HG03280 (cell line): ENCODE measurements around the gene TRIM68.

ENCODE experiments used
- ATAC-seq: cut with Tn5 transposase; IDR thresholded peaks from one replicate; pipeline ENCODE4 v1.9.1; 2021; ENCODE audit warnings: mild to moderate bottlenecking, moderate library complexity; ENCODE audit not compliant: unreplicated experiment

TRIM68 gene

DNA sequence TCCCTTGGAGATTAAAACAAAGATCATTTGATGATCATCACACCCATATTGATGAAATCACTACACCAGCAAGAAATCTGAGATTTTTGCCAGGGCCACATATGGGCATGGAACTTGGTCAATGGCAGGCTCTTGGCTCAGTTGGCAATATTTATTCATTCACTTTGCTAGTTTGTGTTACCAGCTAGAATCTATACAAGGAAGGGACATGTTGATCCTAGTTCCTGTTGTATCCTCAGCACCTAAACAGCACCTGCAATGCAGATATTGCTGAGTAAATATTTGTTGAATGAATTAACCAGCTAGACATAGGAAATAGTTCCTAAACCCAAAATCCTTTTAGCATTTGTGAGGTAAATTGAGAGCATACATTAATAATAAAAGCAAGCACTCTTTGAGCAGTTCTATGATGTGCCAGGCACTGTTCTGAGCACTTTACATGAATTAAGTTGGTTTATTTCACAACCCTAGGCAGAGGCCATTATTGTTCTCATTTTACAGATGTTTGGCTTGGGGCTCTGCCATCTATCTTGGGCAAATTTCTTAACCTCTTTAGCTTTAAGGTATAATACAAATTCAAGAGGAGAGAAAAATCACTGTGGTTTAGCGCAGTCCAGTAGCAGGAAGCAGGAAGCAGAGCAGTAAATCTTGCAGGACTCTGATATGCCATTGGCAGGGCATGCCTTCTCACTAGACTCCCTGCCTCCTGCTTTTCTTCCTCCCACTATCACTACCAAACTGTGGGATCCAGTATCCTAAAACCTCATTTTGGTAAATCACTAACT lies 1.6 kb downstream of the TRIM68 start:
- no peak for ATAC-seq

DNA sequence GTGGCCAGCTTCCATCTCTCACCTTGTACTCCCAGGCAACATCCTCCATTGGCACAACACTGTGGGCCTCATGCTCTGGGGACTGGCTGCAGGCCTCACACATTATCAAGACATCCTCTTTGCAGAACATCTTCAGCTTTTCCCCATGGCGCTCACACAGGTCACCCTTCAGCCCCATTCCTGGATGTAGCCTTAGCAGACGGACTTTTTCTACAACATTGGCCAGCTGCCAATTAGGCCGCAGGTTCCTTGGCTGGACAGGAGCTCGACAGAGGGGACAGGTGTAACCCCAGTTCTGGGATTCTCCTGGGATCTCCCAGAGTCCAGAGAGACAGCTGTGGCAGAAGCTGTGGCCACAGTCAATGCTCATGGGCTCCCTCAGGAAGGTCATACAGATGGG lies 3.0 kb downstream of the TRIM68 start:
- ATAC-seq, result no peak

DNA sequence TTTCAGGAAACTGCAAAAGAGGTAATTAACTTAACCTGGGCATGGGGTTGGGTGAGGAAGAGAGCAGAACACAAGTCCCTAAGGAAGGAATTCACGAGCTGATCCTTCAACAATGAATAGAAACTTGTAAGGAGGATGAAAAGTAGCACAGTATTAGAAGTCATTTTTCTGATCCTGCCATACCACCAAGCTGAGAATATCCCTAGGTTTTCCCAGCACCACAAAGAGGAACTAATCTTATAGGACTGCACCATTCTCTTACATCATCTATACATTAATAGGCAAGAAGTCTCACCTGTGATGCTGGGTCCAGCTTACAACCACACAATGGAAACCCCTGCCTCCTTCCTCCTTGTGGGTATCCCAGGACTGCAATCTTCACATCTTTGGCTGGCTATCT lies 14.3 kb downstream of the TRIM68 start, which contains the start of gene OR52I1:
Gene OR52I1 (plus strand): TSS at position 301 of the 400 bp plus-strand sequence. CDS start 0 bp downstream, at position 301.
- ATAC-seq, result no peak

GRCh38 chr11:4589017-4589416 lies 19.0 kb downstream of the TRIM68 start:
- no peak for ATAC-seq

- ATAC-seq, result no peak
Measured at GRCh38 chr11:4581443-4581842, 26.6 kb downstream of the TRIM68 start, which contains the start of gene OR52I2. TSS of gene OR52I2 (plus strand) at chr11:4581743.

- no peak for ATAC-seq
Measured at GRCh38 chr11:4580124-4580523, 27.9 kb downstream of the TRIM68 start.

DNA sequence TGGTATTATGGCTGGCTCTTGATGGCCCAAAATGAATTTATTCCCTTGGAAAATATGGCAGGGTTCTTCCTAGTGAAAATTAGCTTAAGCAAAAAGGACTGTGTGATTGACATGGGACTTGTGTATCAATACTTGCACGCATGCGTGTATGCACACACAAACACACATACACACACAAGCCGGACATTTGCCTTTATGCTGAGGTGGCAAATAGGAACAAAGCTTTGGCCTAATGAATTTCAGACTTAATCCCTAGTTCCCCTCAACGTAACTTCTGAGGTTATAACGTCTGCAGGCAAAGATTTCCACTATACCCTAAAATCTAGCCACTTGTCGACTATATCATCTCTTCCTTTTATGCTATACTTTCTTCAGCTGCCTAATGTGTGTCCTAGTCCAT lies 29.4 kb downstream of the TRIM68 start:
- ATAC-seq, result no peak

DNA sequence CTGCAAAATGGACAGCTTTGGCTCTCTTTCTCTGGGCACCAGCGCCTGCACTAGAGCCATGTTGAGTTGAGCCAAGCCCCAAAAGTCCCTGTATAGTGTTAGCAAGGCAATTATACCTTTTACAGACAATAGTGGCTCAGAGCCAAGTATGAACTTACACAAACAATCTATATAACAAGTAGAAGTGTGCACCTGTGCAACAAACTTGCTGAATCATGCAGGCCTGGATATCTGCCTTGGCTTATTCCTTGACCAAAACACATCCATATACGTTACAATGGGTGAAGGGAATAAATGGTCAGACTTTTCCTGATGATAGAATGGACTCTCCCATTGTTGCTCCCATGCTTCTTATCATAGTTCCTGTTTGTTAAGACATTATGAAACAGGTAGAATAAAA lies 30.3 kb downstream of the TRIM68 start:
- ATAC-seq, result no peak

- ATAC-seq, result no peak
Measured at GRCh38 chr11:4576880-4577279, 31.2 kb downstream of the TRIM68 start.

GRCh38 chr11:4569075-4569474 lies 39.0 kb downstream of the TRIM68 start:
- no peak for ATAC-seq

- ATAC-seq, result no peak
Measured at GRCh38 chr11:4565371-4565770, 42.7 kb downstream of the TRIM68 start.

GRCh38 chr11:4560467-4560866 lies 47.6 kb downstream of the TRIM68 start:
- ATAC-seq, result no peak

- ATAC-seq, result no peak
Measured at GRCh38 chr11:4559527-4560440, 48.2 kb downstream of the TRIM68 start.

GRCh38 chr11:4551346-4551979 lies 56.6 kb downstream of the TRIM68 start:
- no peak for ATAC-seq
